Right lobe of liver (tissue), 6 donors: ENCODE data around the gene ALDH1A1. TPM values are rescaled to one million over a fixed set of nuclear protein-coding genes. Genes with fewer than 3 reads are reported as not detected.

Experiments
- ATAC-seq, 4 donors: fragments of 200-7000 bp; cut with Tn5 transposase; one replicate each; pipeline ENCODE4 v1.9.1; 2020; ENCODE audit warnings: mild to moderate bottlenecking in 4 of 4, moderate library complexity in 4 of 4
- DNase-seq, 3 donors: peaks; one replicate each; pipeline ENCODE4 v3.0.0-alpha.2; 2020
- H3K27ac ChIP-seq, 3 donors: fragments of 200-600 bp; one replicate each; pipeline ENCODE4 v1.8.0; 2022
- H3K27me3 ChIP-seq, 2 donors: fragments of 200-600 bp; one replicate each; pipeline ENCODE4 v1.8.0; 2022
- H3K36me3 ChIP-seq, 4 donors: fragments of 200-600 bp; sonication (generic) in 1 of 4; one replicate each; pipeline versions ENCODE4 v1.5.1 to v1.8.0; 2017 to 2022; ENCODE audit warnings: control low read depth in 1 of 4
- H3K4me1 ChIP-seq, 4 donors: fragments of 200-600 bp; sonication (generic) in 1 of 4; one replicate each; pipeline versions ENCODE4 v1.5.1 to v1.8.0; 2017 to 2022; ENCODE audit warnings: control low read depth in 1 of 4
- H3K4me3 ChIP-seq, 3 donors: fragments of 200-600 bp; one replicate each; pipeline ENCODE4 v1.8.0; 2022
- H3K9me3 ChIP-seq, 4 donors: fragments of 200-600 bp; sonication (generic) in 1 of 4; one replicate each; pipeline versions ENCODE4 v1.5.1 to v1.8.0; 2017 to 2022; ENCODE audit warnings: control low read depth in 1 of 4
- CTCF ChIP-seq, 4 donors: fragments of 200-600 bp in 3 of 4; fragments of 450-650 bp in 1 of 4; IDR thresholded peaks; one replicate each; pipeline versions ENCODE4 v1.5.1 to v1.8.0; 2016 to 2022; ENCODE audit warnings: antibody characterized with exemption in 4 of 4, mild to moderate bottlenecking in 2 of 4
- POLR2A ChIP-seq: fragments of 450-650 bp; IDR thresholded peaks from one replicate; pipeline ENCODE4 v1.6.1; 2017; ENCODE audit warnings: antibody characterized with exemption, mild to moderate bottlenecking
- WGBS: methylation state at CpG from one replicate; pipeline ENCODE4 v1.1.6; 2018; ENCODE audit warnings: low coverage, low lambda C conversion rate; ENCODE audit not compliant: insufficient coverage; ENCODE audit errors: missing lambda C conversion rate; 5-methylcytosine and 5-hydroxymethylcytosine counted together
- intact Hi-C, 2 donors: fragments of 100-400 bp; cut with DNase I; formaldehyde crosslinking; loops; one replicate each; pipeline versions ENCODE4 v1.11.2 to v1.14.1; 2022
- total RNA-seq, 6 experiments: library from RNA; depleted of rRNA in 2 of 6; stranded (reverse); fragments of >200 nt in 2 of 6; fragmentation: NEBNext Ultra II Directional in 3 of 6; extraction: Animal tissue kit (Norgen Biotek cat#: 25700) in 3 of 6; gene quantifications; one replicate each; pipeline versions ENCODE4 v1.1.0 to v1.2.4, GENCODE V29; 2016 to 2023
- donor health status: DM: no; HTN: yes; CAD: no.
- donor health status: DM: no; HTN: no; CAD: no.
- donor health status: DM: no; HTN: no; CAD: no.
- donor health status: DM: no; HTN: yes; CAD: no.
- donor health status: DM: no; HTN: yes; CAD: no.

Gene ALDH1A1
- total RNA-seq, 6 experiments from 2014 or later, result 309 to 1,702 (median 521) TPM

GRCh38 chr9:72902268-72902667, 50.6 kb downstream of the ALDH1A1 start:
- Histone ChIP-seq H3K27ac (no peak overlapping the region), H3K9me3 (no peaks in the 10 kb centered on the region), H3K4me3 (no peak overlapping the region), H3K4me1 (peaks cover 0 to 19% (median 0%) of the 10 kb centered on the region in 4 donors), H3K27me3 (no peaks in the 10 kb centered on the region), H3K36me3 (peaks cover 0 to 89% (median 28%) of the 10 kb centered on the region in 4 donors)
- TF ChIP-seq POLR2A (no peak), CTCF (IDR thresholded peaks at IDR 0.05) (no peak)
- DNase-seq (no peak), ATAC-seq (no peak)
- intact Hi-C loops, result no loop called here
- 90% methylated on average over 1 of the region's 1 CpG for WGBS

GRCh38 chr9:72899734-72900477, 52.9 kb downstream of the ALDH1A1 start:
- ATAC-seq (no peak), DNase-seq (no peak)
- H3K9me3 ChIP-seq, result no peaks in the 10 kb centered on the region
- H3K4me3 ChIP-seq, result no peak overlapping the region
- H3K27me3 ChIP-seq, result no peaks in the 10 kb centered on the region
- WGBS, result 95% methylated on average over 3 of the region's 3 CpGs
- intact Hi-C loops, result no loop called here
- peaks cover 0 to 6% (median 0%) of the 10 kb centered on the region in 4 donors for H3K4me1 ChIP-seq
- H3K36me3 ChIP-seq, result peaks cover 0 to 66% (median 18%) of the 10 kb centered on the region in 4 donors
- H3K27ac ChIP-seq, result no peak overlapping the region
- TF ChIP-seq CTCF (IDR thresholded peaks at IDR 0.05) (no peak), POLR2A (no peak)

- ATAC-seq, result no peak
These were observed 53.8 kb downstream of the ALDH1A1 start for GRCh38 chr9:72898784-72899733.

GRCh38 chr9:72898360-72898759, 54.5 kb downstream of the ALDH1A1 start:
- ATAC-seq (no peak), DNase-seq (no peak)
- peaks cover 0 to 56% (median 14%) of the 10 kb centered on the region in 4 donors for H3K36me3 ChIP-seq
- H3K4me1 ChIP-seq, result no peaks in the 10 kb centered on the region
- WGBS, result 91% methylated on average over 2 of the region's 2 CpGs
- no peak overlapping the region for H3K27ac ChIP-seq
- no peaks in the 10 kb centered on the region for H3K9me3 ChIP-seq
- no peaks in the 10 kb centered on the region for H3K27me3 ChIP-seq
- no peak overlapping the region for H3K4me3 ChIP-seq
- intact Hi-C loops, result no loop called here
- TF ChIP-seq POLR2A, result no peak
- TF ChIP-seq CTCF (IDR thresholded peaks at IDR 0.05), result no peak

More at GRCh38 chr9:72898784-72899733, 53.8 kb downstream of the ALDH1A1 start:
- no peak overlapping the region for H3K27ac ChIP-seq
- TF ChIP-seq CTCF (IDR thresholded peaks at IDR 0.05) (no peak), POLR2A (no peak)
- no peaks in the 10 kb centered on the region for H3K27me3 ChIP-seq
- peaks cover 0 to 1% (median 0%) of the 10 kb centered on the region in 4 donors for H3K4me1 ChIP-seq
- peaks cover 0 to 59% (median 14%) of the 10 kb centered on the region in 4 donors for H3K36me3 ChIP-seq
- no peak for DNase-seq
- H3K9me3 ChIP-seq, result no peaks in the 10 kb centered on the region
- WGBS, result 47% methylated on average over 4 of the region's 4 CpGs
- no peak overlapping the region for H3K4me3 ChIP-seq
- intact Hi-C loops, result no loop called here
